Astrocyte of the spinal cord (primary cell): ENCODE results near the gene PRL.
A peak's percentile ranks its signal among the peaks of the same experiment; 100 is the strongest.

Experiments used
- DNase-seq: peaks from one replicate; pipeline ENCODE4 v3.0.0; 2011; ENCODE audit warnings: low read depth, low spot score
- H3K4me3 ChIP-seq: 2 replicates; pipeline ENCODE4 v1.5.1; 2011; ENCODE audit warnings: low read depth, mild to moderate bottlenecking, low read length, moderate library complexity
- CTCF ChIP-seq: IDR thresholded peaks from 2 replicates; pipeline ENCODE4 v1.5.1; 2012; ENCODE audit warnings: low read depth, mild to moderate bottlenecking, low read length, inconsistent platforms
- in situ Hi-C: cut with HindIII; loops from 2 replicates; pipeline ENCODE4 v1.10.0; 2017; ENCODE audit warnings: low sequenced_read_pairs

The PRL gene

DNA sequence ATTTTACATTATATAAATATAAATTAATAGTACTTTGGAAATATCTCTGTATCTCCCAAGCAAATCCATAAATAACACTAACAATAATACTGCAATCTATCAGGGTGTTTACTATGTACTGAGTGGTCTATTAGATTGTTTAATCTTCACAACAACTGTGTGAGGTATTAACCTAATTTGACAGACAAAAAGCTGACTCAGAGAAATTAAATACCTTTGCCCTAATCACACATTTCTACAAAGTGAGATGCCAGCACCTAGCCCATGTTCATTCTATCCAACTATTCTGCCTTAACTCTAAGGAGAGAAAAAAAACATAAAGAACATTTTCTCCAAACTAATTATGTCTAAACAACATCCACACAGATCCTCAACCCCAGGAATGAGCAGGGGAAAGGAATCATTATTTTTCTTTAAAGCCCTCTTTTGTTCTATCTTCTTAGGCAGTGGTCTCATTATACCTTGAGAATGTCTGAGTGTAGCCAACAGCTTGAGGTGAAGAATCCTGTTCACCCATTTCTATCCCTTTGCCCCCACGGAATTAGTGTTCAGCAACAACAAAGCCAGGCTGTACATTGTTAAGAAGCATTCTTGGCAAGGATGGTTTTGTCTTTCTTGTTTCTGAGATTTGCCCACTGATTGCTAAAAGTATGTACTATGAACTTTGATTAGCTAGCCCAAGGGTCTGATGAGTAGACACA lies 42.7 kb downstream of the PRL start:
- DNase-seq, result no peak
- H3K4me3 ChIP-seq, result no peak overlapping the region
- in situ Hi-C loops, result no loop called here
- TF ChIP-seq CTCF, result no peak

DNA sequence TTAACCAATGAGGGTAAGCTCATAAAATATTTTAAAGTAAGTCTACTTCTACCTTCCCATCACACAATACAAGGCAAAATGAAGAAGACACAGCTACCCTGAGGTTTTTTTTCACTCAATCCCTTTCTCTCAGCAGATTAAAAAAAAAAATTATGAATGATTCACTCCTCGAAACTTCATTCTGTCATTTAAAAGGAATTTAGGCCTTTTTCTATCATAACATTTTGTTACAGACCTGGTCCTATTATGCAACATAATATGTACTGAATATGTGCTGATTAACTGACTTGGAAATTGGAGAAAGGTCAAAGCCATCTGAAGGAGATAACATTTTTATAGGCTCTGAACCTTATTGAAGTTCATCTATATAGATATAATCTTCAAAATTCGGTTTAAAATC lies 45.5 kb downstream of the PRL start:
- peak; percentile 60 for DNase-seq

GRCh38 chr6:22250486-22250885 lies 46.4 kb downstream of the PRL start:
- no peak for TF ChIP-seq CTCF
- no peak overlapping the region for H3K4me3 ChIP-seq
- DNase-seq, result peak; percentile 17
- in situ Hi-C loops, result no loop called here

More for the DNA sequence above, 45.5 kb downstream of the PRL start:
- no peak for TF ChIP-seq CTCF
- in situ Hi-C loops, result no loop called here
- no peak overlapping the region for H3K4me3 ChIP-seq

DNA sequence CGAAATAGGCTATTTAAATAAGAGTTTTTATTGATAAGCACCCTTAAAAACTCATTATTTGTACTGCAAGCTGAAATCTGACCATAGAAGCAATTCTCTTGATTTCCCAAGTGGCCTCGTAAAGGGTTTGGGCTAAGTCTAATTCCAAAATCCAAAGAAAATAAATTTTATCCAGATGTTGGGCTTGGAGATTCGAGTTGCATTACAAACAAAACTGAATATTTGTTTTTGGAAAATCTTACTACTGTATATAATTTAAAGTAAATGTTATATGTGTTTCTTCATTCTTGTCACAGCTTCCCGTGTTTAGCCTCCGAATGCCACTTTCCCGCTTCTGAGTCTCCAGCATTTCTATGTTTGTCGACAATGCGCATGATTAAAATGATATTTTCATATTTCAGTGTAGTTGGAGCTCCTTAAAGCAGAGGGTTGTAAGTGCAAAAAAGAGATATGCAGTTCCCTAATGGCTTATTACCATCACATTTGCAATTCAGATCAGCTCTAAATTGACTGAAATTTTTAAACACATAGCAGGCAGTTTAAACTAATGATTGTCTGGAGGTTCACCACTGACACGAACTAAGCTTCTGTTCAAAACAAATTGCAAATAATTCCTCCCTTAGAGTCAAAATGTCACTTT lies 47.0 kb downstream of the PRL start:
- no peak for DNase-seq
- in situ Hi-C loops, result no loop called here
- no peak overlapping the region for H3K4me3 ChIP-seq
- no peak for TF ChIP-seq CTCF

GRCh38 chr6:22248513-22249308 lies 48.1 kb downstream of the PRL start:
- in situ Hi-C loops, result no loop called here
- H3K4me3 ChIP-seq, result no peak overlapping the region

More at GRCh38 chr6:22248513-22249308, 48.1 kb downstream of the PRL start:
- peak; percentile 73 for DNase-seq
- no peak for TF ChIP-seq CTCF
